Epidermal melanocyte (primary cell): ENCODE results near the gene C1orf198.
"Not testable (repeated sequence)": the region's sequence is repeated elsewhere in the genome, so short reads cannot be mapped to it uniquely, and the experiment has no call there.

Experiments used
- DNase-seq: peaks from one replicate; pipeline ENCODE4 v3.0.0; 2011; ENCODE audit warnings: low spot score; ENCODE audit not compliant: insufficient read length

C1orf198 gene

GRCh38 chr1:230861970-230862595, 6.2 kb downstream of the C1orf198 start:
- DNase-seq = no peak

- DNase-seq = no peak
Observed at GRCh38 chr1:230861489-230861888, 6.8 kb downstream of the C1orf198 start.

- no peak for DNase-seq
Observed at GRCh38 chr1:230860617-230861384, 7.5 kb downstream of the C1orf198 start.

GRCh38 chr1:230858918-230859729, 9.2 kb downstream of the C1orf198 start:
- peak; percentile 59 for DNase-seq

GRCh38 chr1:230858236-230858820, 10.0 kb downstream of the C1orf198 start:
- DNase-seq = no peak

GRCh38 chr1:230857822-230858221, 10.5 kb downstream of the C1orf198 start:
- DNase-seq = no peak

GRCh38 chr1:230857077-230857476, 11.2 kb downstream of the C1orf198 start:
- no peak for DNase-seq

GRCh38 chr1:230855886-230856285, 12.4 kb downstream of the C1orf198 start:
- no peak for DNase-seq

GRCh38 chr1:230854423-230854822, 13.9 kb downstream of the C1orf198 start:
- no peak for DNase-seq

- no peak for DNase-seq
Observed at GRCh38 chr1:230853731-230854130, 14.6 kb downstream of the C1orf198 start.

- DNase-seq = no peak
Observed at GRCh38 chr1:230852959-230853358, 15.4 kb downstream of the C1orf198 start.

- DNase-seq = no peak
Observed at GRCh38 chr1:230851291-230851691, 17.0 kb downstream of the C1orf198 start.

- no peak for DNase-seq
Observed at GRCh38 chr1:230850547-230850946, 17.8 kb downstream of the C1orf198 start.

- no peak for DNase-seq
Observed at GRCh38 chr1:230849451-230850224, 18.7 kb downstream of the C1orf198 start.

GRCh38 chr1:230848235-230848634, 20.1 kb downstream of the C1orf198 start:
- DNase-seq = no peak

- DNase-seq = not testable (repeated sequence)
Observed at GRCh38 chr1:230845184-230845583, 23.1 kb downstream of the C1orf198 start.

- no peak for DNase-seq
Observed at GRCh38 chr1:230844561-230844960, 23.8 kb downstream of the C1orf198 start.

GRCh38 chr1:230843503-230844309, 24.6 kb downstream of the C1orf198 start:
- no peak for DNase-seq

- no peak for DNase-seq
Observed at GRCh38 chr1:230842801-230843200, 25.5 kb downstream of the C1orf198 start.

GRCh38 chr1:230839173-230839572, 29.1 kb downstream of the C1orf198 start:
- DNase-seq = no peak
